Astrocyte (in vitro differentiated cells and primary cell): Measurements from ENCODE around the gene CCDC91. TPM values are rescaled to one million over a fixed set of nuclear protein-coding genes. Genes with fewer than 3 reads are reported as not detected.

Experiments used
- DNase-seq: peaks from one replicate; pipeline ENCODE4 v3.0.0-alpha.2; 2010; ENCODE audit warnings: low read depth
- FAIRE-seq: peaks from 2 replicates; lab custom pipeline; 2011; peaks lifted over from hg19 to GRCh38; lab: Jason Lieb, UNC
- H2AFZ ChIP-seq: 2 replicates; pipeline ENCODE4 v1.6.0; 2012; ENCODE audit warnings: low read depth, low read length, inconsistent platforms
- H3K27ac ChIP-seq: 2 replicates; pipeline ENCODE4 v1.5.1; 2011; ENCODE audit warnings: low read depth, low read length, inconsistent platforms
- H3K27me3 ChIP-seq: 2 replicates; pipeline ENCODE4 v1.6.0; 2011; ENCODE audit warnings: low read length, inconsistent platforms; ENCODE audit not compliant: insufficient read depth
- H3K36me3 ChIP-seq: 2 replicates; pipeline ENCODE4 v1.5.1; 2011; ENCODE audit warnings: low read length, inconsistent platforms; ENCODE audit not compliant: insufficient read depth
- H3K4me1 ChIP-seq: 2 replicates; pipeline ENCODE4 v1.5.1; 2011; ENCODE audit warnings: low read length, inconsistent platforms; ENCODE audit not compliant: insufficient read depth
- H3K4me2 ChIP-seq: 2 replicates; pipeline ENCODE4 v1.6.0; 2012; ENCODE audit warnings: low read length, inconsistent platforms
- H3K4me3 ChIP-seq: 2 replicates; pipeline ENCODE4 v1.5.1; 2011; ENCODE audit warnings: low read depth, mild to moderate bottlenecking, low read length, inconsistent platforms; ENCODE audit not compliant: insufficient read depth
- H3K79me2 ChIP-seq: 2 replicates; pipeline ENCODE4 v1.6.0; 2012; ENCODE audit warnings: mild to moderate bottlenecking, low read length, inconsistent platforms; ENCODE audit not compliant: insufficient read depth
- H3K9ac ChIP-seq: 2 replicates; pipeline ENCODE4 v1.6.0; 2012; ENCODE audit warnings: mild to moderate bottlenecking, low read length, inconsistent platforms
- H3K9me3 ChIP-seq: 2 replicates; pipeline ENCODE4 v1.5.1; 2012; ENCODE audit warnings: low read depth, mild to moderate bottlenecking, low read length, inconsistent platforms; ENCODE audit not compliant: insufficient read depth
- H4K20me1 ChIP-seq: 2 replicates; pipeline ENCODE4 v1.6.0; 2012; ENCODE audit warnings: low read length, inconsistent platforms; ENCODE audit not compliant: insufficient read depth
- H3K27ac Mint-ChIP-seq: one replicate; pipeline ENCODE4 v1.8.0; 2021; ENCODE audit warnings: mild to moderate bottlenecking, mixed read lengths; ENCODE audit not compliant: unreplicated experiment
- H3K27me3 Mint-ChIP-seq: one replicate; pipeline ENCODE4 v1.8.0; 2021; ENCODE audit warnings: low read depth, mixed read lengths; ENCODE audit not compliant: unreplicated experiment
- H3K36me3 Mint-ChIP-seq: one replicate; pipeline ENCODE4 v1.8.0; 2021; ENCODE audit warnings: low read depth, mixed read lengths; ENCODE audit not compliant: unreplicated experiment
- H3K4me1 Mint-ChIP-seq: one replicate; pipeline ENCODE4 v1.8.0; 2021; ENCODE audit warnings: low read depth, mixed read lengths; ENCODE audit not compliant: unreplicated experiment
- H3K4me3 Mint-ChIP-seq: one replicate; pipeline ENCODE4 v1.8.0; 2021; ENCODE audit warnings: mild to moderate bottlenecking, moderate library complexity, mixed read lengths; ENCODE audit not compliant: unreplicated experiment
- H3K9me3 Mint-ChIP-seq: one replicate; pipeline ENCODE4 v1.8.0; 2021; ENCODE audit warnings: mild to moderate bottlenecking, mixed read lengths; ENCODE audit not compliant: unreplicated experiment
- EZH2 ChIP-seq: IDR thresholded peaks from 2 replicates; pipeline ENCODE4 v1.6.1; 2012; ENCODE audit warnings: mild to moderate bottlenecking, low read length, inconsistent platforms; ENCODE audit not compliant: insufficient read depth
- total RNA-seq: library from RNA; stranded (reverse); gene quantifications from 2 replicates; pipeline ENCODE4 v1.2.1, GENCODE V29; 2021
- TF ChIP-seq, protein P1 (sequence below): IDR thresholded peaks from 2 replicates; pipeline ENCODE4 v1.5.1; 2011; ENCODE audit warnings: low read depth, mild to moderate bottlenecking, inconsistent platforms, low read length, moderate library complexity; ENCODE audit not compliant: insufficient read depth

The CCDC91 gene
- total RNA-seq, 1 donor from 2014 or later, result 19.3 TPM

DNA sequence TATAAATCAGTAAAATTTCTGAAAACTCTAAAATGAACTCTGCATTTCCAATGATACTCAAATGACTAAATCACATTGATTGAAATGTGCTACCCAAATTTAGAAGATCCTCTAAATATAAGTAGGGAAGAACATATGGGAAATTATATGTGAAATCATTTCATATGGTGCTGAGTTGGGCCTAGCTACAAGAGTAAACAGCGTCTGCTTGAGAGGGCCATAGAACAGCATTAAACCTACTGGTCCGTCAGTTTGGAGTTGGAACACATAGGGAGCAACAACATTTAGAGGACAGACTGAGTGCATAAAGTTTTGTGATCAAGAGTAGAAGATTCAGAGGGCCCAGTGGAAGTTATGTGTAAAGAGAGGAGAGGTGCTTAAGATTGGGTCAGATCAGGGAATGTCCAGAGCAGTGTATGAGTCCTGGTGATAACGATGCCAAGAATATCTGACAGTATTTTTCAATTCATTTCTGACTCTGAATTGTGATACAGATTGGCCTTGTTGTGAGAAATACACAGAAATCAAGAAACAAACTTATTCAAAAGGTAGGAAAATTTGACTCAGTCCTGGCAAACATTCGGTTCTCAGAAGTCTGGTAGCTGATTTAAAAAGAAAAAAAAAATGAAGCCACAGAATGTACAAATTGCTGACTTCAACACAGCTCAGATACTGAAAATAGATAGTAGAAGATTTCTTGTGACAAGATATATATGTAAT is 362.2 kb downstream of the CCDC91 start:
- H3K4me1 Mint-ChIP-seq, result peaks cover 6% of the 10 kb centered on the region
- H3K4me1 ChIP-seq, result peaks cover 12% of the 10 kb centered on the region

DNA sequence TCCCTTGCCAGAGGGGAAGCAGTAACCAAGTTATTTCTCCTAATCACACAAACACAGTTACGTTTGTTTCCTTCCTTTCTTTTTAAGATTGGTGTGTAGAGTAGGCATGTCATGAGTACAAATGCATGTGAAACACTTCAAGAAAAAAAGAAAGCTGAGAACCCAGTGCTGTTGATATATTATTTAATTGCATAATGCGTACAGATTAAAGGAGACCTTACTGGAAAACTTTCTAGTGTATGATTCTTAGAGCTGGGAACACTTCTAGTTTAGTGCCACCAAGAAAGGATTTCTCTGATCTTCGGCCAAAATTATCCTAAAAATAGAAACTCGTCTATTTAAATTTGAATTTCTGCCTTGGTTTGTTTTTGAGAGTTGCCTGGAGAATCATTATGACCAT is 365.5 kb downstream of the CCDC91 start:
- no peak overlapping the region for H3K4me3 ChIP-seq
- DNase-seq, result no peak
- H2AFZ ChIP-seq, result no peak overlapping the region
- H3K4me1 ChIP-seq, result peaks cover 8% of the 10 kb centered on the region
- H3K27me3 ChIP-seq, result no peaks in the 10 kb centered on the region
- H3K27ac ChIP-seq, result no peak overlapping the region
- no peak overlapping the region for H3K27ac Mint-ChIP-seq
- no peaks in the 10 kb centered on the region for H3K9me3 ChIP-seq
- H3K36me3 Mint-ChIP-seq, result no peaks in the 10 kb centered on the region
- H3K4me1 Mint-ChIP-seq, result peaks cover 3% of the 10 kb centered on the region
- no peak overlapping the region for H3K4me3 Mint-ChIP-seq
- no peaks in the 10 kb centered on the region for H3K27me3 Mint-ChIP-seq
- no peaks in the 10 kb centered on the region for H4K20me1 ChIP-seq
- H3K79me2 ChIP-seq, result no peaks in the 10 kb centered on the region
- H3K4me2 ChIP-seq, result no peak overlapping the region
- TF ChIP-seq, protein P1, sequence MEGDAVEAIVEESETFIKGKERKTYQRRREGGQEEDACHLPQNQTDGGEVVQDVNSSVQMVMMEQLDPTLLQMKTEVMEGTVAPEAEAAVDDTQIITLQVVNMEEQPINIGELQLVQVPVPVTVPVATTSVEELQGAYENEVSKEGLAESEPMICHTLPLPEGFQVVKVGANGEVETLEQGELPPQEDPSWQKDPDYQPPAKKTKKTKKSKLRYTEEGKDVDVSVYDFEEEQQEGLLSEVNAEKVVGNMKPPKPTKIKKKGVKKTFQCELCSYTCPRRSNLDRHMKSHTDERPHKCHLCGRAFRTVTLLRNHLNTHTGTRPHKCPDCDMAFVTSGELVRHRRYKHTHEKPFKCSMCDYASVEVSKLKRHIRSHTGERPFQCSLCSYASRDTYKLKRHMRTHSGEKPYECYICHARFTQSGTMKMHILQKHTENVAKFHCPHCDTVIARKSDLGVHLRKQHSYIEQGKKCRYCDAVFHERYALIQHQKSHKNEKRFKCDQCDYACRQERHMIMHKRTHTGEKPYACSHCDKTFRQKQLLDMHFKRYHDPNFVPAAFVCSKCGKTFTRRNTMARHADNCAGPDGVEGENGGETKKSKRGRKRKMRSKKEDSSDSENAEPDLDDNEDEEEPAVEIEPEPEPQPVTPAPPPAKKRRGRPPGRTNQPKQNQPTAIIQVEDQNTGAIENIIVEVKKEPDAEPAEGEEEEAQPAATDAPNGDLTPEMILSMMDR, result no peak
- no peak for TF ChIP-seq EZH2
- H3K9me3 Mint-ChIP-seq, result no peaks in the 10 kb centered on the region
- H3K36me3 ChIP-seq, result no peaks in the 10 kb centered on the region
- FAIRE-seq, result no peak
- H3K9ac ChIP-seq, result no peak overlapping the region

More for the DNA sequence above, 362.2 kb downstream of the CCDC91 start:
- H3K27ac ChIP-seq, result no peak overlapping the region
- no peaks in the 10 kb centered on the region for H3K27me3 Mint-ChIP-seq
- H3K27ac Mint-ChIP-seq, result no peak overlapping the region
- no peak overlapping the region for H3K9ac ChIP-seq
- no peaks in the 10 kb centered on the region for H3K36me3 ChIP-seq
- no peak overlapping the region for H3K4me3 Mint-ChIP-seq
- H3K4me3 ChIP-seq, result no peak overlapping the region
- H3K4me2 ChIP-seq, result no peak overlapping the region
- H3K36me3 Mint-ChIP-seq, result no peaks in the 10 kb centered on the region
- no peaks in the 10 kb centered on the region for H4K20me1 ChIP-seq
- no peaks in the 10 kb centered on the region for H3K79me2 ChIP-seq
- H3K9me3 Mint-ChIP-seq, result no peaks in the 10 kb centered on the region
- H2AFZ ChIP-seq, result no peak overlapping the region
- H3K9me3 ChIP-seq, result no peaks in the 10 kb centered on the region
- no peaks in the 10 kb centered on the region for H3K27me3 ChIP-seq
- DNase-seq, result no peak
- TF ChIP-seq, protein P1, result no peak
- TF ChIP-seq EZH2, result no peak
- FAIRE-seq, result no peak

DNA sequence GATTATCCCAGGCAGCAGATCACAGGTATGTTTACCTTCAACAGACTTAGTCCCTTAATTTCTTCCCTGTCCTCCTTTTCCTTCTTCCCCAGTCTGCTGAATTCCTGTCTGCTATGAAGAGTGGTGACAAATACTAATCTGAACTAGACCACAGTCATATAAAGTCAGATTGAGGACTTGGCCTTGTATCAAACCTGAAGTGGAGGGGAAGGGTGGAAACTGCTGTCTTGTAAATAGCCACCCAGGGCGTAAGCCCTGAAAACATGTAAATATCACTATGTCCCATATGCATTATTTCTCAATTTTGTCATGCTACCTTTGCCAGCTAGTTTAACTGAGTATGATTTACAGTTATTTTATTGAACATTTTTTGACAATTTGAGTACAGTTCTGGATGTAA is 368.0 kb downstream of the CCDC91 start:
- no peaks in the 10 kb centered on the region for H3K4me1 Mint-ChIP-seq

More for the DNA sequence above, 368.0 kb downstream of the CCDC91 start:
- TF ChIP-seq EZH2, result no peak
- TF ChIP-seq, protein P1, result no peak
- Histone ChIP-seq H3K36me3 (no peaks in the 10 kb centered on the region), H3K4me1 (no peaks in the 10 kb centered on the region), H3K9me3 (no peaks in the 10 kb centered on the region), H3K4me3 (no peak overlapping the region), H3K27me3 (no peaks in the 10 kb centered on the region), H3K9ac (no peak overlapping the region), H2AFZ (no peak overlapping the region), H4K20me1 (no peaks in the 10 kb centered on the region), H3K27ac (no peak overlapping the region), H3K79me2 (no peaks in the 10 kb centered on the region), H3K4me2 (no peak overlapping the region)
- no peaks in the 10 kb centered on the region for H3K36me3 Mint-ChIP-seq
- H3K4me3 Mint-ChIP-seq, result no peak overlapping the region
- H3K9me3 Mint-ChIP-seq, result no peaks in the 10 kb centered on the region
- no peaks in the 10 kb centered on the region for H3K27me3 Mint-ChIP-seq
- FAIRE-seq, result no peak
- no peak for DNase-seq
- no peak overlapping the region for H3K27ac Mint-ChIP-seq
